Gastrocnemius medialis (tissue), 4 donors: ENCODE results near the gene ITGAV. TPM values are rescaled to one million over a fixed set of nuclear protein-coding genes. Genes with fewer than 3 reads are reported as not detected.
A peak's percentile ranks its signal among the peaks of the same experiment; 100 is the strongest.

Source experiments
- ATAC-seq, 2 donors: fragments of 150-250 bp; one replicate each; pipeline ENCODE4 v1.9.1; 2016
- DNase-seq, 2 donors: peaks; one replicate each; pipeline ENCODE4 v3.0.0-alpha.2; 2019
- H3K27ac ChIP-seq, 4 donors: fragments of 200-600 bp; sonication (generic); 1 replicate in 1 of 4; 2 replicates in 3 of 4; pipeline ENCODE4 v1.5.1; 2016 to 2018; ENCODE audit warnings: mild to moderate bottlenecking in 2 of 4, moderate library complexity in 1 of 4
- H3K27me3 ChIP-seq, 3 donors: fragments of 200-600 bp; sonication (generic) in 2 of 3; 1 replicate in 1 of 3; 2 replicates in 2 of 3; pipeline versions ENCODE4 v1.5.1 to v1.6.0; 2016 to 2019; ENCODE audit warnings: mild to moderate bottlenecking in 1 of 3, moderate library complexity in 1 of 3
- H3K36me3 ChIP-seq, 2 donors: fragments of 200-600 bp; sonication (generic) in 1 of 2; one replicate each; pipeline ENCODE4 v1.5.1; 2017 to 2018
- H3K4me1 ChIP-seq, 2 donors: fragments of 200-600 bp; sonication (generic) in 1 of 2; one replicate each; pipeline ENCODE4 v1.5.1; 2016 to 2017; ENCODE audit warnings: mild to moderate bottlenecking in 2 of 2
- H3K4me3 ChIP-seq, 4 donors: fragments of 200-600 bp; sonication (generic) in 3 of 4; 1 replicate in 1 of 4; 2 replicates in 3 of 4; pipeline ENCODE4 v1.5.1; 2016 to 2019; ENCODE audit warnings: mild to moderate bottlenecking in 2 of 4
- H3K9me3 ChIP-seq, 3 donors: fragments of 200-600 bp; sonication (generic) in 2 of 3; 1 replicate in 1 of 3; 2 replicates in 2 of 3; pipeline ENCODE4 v1.5.1; 2016 to 2019
- POLR2A ChIP-seq, 2 donors: fragments of 450-650 bp; IDR thresholded peaks; one replicate each; pipeline ENCODE4 v1.6.1; 2017; ENCODE audit warnings: antibody characterized with exemption in 2 of 2, mild to moderate bottlenecking in 2 of 2, moderate library complexity in 2 of 2
- in situ Hi-C, 4 donors: fragments of 200-750 bp; cut with MboI; loops; one replicate each; pipeline versions ENCODE4 v1.15.0 to v1.8.0; 2017; ENCODE audit warnings: low sequenced_read_pairs in 4 of 4
- intact Hi-C: fragments of 100-400 bp; cut with DNase I; formaldehyde crosslinking; loops from one replicate; pipeline ENCODE4 v1.15.1; 2023; ENCODE audit warnings: low total_unique reads
- total RNA-seq, 4 donors: library from RNA; depleted of rRNA; stranded (reverse); fragments of >200 nt; gene quantifications; one replicate each; pipeline versions ENCODE4 v1.1.0 to v1.2.3, GENCODE V29; 2016
- TF ChIP-seq, protein P1 (sequence below), 5 experiments: fragments of 450-650 bp in 3 of 5; fragments of 200-600 bp in 2 of 5; sonication (generic) in 2 of 5; IDR thresholded peaks in 4 of 5; conservative IDR thresholded peaks in 1 of 5; 1 replicate in 4 of 5; 2 replicates in 1 of 5; pipeline ENCODE4 v1.5.1; 2016 to 2019; ENCODE audit warnings: antibody characterized with exemption in 5 of 5, mild to moderate bottlenecking in 3 of 5, moderate library complexity in 3 of 5

Gene ITGAV
- total RNA-seq, 4 donors from 2014 or later: 30.0 to 63.1 (median 47.4) TPM

DNA sequence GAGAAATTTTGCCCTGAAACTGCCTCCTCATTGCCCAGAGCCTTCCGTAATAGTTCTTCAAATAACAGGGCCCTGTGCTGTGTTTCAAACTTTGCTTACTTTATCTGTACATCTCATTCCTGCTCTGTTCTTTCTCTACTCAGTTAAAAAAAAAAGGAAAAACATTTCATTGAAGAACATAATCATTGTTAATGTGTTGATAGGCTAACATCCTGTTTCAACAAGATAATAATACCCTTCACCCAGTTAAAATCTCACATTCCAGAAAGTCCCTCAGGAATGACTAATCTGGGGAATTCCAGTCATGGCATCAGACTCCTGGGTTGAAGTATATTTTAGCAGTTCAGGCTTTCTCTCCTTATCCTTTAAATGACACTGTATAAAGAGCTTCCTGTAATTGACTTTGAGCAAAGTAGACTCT lies 45.6 kb upstream of the ITGAV start:
- Histone ChIP-seq H3K27me3 (no peaks in the 10 kb centered on the region), H3K4me1 (peaks cover 0 to 4% of the 10 kb centered on the region in 2 donors), H3K27ac (peak overlapping the region in 2 of 4 donors; percentile 18 to 29), H3K36me3 (no peaks in the 10 kb centered on the region), H3K9me3 (no peaks in the 10 kb centered on the region), H3K4me3 (no peak overlapping the region)
- ATAC-seq: peak; percentile 33 to 58
- intact Hi-C loops (no loop called here), in situ Hi-C loops (no loop called here)
- no peak for TF ChIP-seq POLR2A (IDR thresholded peaks at IDR 0.05)
- TF ChIP-seq, protein P1, sequence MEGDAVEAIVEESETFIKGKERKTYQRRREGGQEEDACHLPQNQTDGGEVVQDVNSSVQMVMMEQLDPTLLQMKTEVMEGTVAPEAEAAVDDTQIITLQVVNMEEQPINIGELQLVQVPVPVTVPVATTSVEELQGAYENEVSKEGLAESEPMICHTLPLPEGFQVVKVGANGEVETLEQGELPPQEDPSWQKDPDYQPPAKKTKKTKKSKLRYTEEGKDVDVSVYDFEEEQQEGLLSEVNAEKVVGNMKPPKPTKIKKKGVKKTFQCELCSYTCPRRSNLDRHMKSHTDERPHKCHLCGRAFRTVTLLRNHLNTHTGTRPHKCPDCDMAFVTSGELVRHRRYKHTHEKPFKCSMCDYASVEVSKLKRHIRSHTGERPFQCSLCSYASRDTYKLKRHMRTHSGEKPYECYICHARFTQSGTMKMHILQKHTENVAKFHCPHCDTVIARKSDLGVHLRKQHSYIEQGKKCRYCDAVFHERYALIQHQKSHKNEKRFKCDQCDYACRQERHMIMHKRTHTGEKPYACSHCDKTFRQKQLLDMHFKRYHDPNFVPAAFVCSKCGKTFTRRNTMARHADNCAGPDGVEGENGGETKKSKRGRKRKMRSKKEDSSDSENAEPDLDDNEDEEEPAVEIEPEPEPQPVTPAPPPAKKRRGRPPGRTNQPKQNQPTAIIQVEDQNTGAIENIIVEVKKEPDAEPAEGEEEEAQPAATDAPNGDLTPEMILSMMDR (IDR thresholded peaks at IDR 0.05 in 4 of 5, conservative IDR thresholded peaks at IDR 0.05 in 1 of 5): no peak
- no peak for DNase-seq

DNA sequence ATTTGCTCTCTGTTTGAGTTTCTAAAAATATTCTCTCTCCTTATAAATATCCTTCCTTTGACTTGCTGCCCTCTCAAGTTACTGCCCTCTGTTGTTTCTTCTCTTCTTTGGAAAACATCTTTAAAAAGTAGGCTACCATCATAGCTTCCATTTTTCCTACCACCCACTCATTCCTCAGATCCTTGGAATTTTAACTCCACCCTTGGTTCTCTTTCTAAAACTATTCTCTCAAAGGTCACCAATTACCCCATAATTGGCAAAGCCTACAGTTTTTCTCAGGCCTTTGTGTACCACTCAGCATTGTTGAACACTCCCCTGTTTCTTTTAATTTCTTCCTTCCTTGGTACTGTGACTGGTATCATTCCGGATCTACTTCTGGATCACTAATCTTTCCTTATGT lies 43.0 kb upstream of the ITGAV start:
- peaks cover 0 to 4% of the 10 kb centered on the region in 2 donors for H3K4me1 ChIP-seq
- H3K27ac ChIP-seq: no peak overlapping the region
- in situ Hi-C loops: no loop called here
- no peak for ATAC-seq
- no peak for TF ChIP-seq POLR2A (IDR thresholded peaks at IDR 0.05)
- TF ChIP-seq, protein P1 (IDR thresholded peaks at IDR 0.05 in 4 of 5, conservative IDR thresholded peaks at IDR 0.05 in 1 of 5): no peak
- H3K4me3 ChIP-seq: no peak overlapping the region
- H3K27me3 ChIP-seq: no peaks in the 10 kb centered on the region
- no peaks in the 10 kb centered on the region for H3K9me3 ChIP-seq
- DNase-seq: no peak
- no peaks in the 10 kb centered on the region for H3K36me3 ChIP-seq
- intact Hi-C loops: no loop called here

DNA sequence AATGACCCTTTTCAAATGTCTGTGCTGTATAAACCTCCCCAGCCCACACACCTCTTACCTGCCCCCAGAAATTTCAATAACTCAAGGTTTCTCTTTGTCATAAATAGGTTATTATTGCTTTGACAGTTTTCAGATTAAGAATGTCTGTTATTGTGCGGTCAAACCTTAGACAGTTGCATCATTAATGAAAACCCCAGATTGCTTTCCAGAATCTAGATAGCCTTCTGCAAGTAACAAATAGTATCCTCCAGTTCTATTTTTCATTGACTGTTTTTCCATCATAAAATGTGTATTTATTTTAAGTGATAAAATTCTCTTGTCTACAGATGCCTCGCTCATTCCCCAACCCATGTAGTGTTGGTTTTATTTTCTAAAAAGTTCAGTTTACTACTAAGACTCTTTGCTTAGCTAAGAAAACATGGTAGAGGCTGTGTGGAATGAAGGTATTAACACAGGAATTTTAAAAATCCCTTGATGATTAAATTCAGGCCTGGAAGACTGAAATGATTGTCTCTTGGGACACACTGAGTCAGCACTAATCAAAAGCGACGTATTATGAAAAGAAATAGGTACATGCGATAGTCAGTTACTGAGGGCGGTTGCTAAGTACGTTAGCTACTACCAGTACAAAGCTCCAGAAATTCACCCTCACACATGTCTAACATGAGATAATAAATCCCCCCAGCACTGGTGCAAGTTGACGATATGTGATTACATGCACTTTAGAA lies 38.4 kb upstream of the ITGAV start:
- H3K27me3 ChIP-seq: no peaks in the 10 kb centered on the region
- H3K4me3 ChIP-seq: no peak overlapping the region
- DNase-seq (no peak), ATAC-seq (no peak)
- no peaks in the 10 kb centered on the region for H3K36me3 ChIP-seq
- H3K4me1 ChIP-seq: no peaks in the 10 kb centered on the region
- in situ Hi-C loops: no loop called here
- no peak for TF ChIP-seq POLR2A (IDR thresholded peaks at IDR 0.05)
- TF ChIP-seq, protein P1 (IDR thresholded peaks at IDR 0.05 in 4 of 5, conservative IDR thresholded peaks at IDR 0.05 in 1 of 5): no peak
- intact Hi-C loops: no loop called here
- no peaks in the 10 kb centered on the region for H3K9me3 ChIP-seq
- no peak overlapping the region for H3K27ac ChIP-seq

DNA sequence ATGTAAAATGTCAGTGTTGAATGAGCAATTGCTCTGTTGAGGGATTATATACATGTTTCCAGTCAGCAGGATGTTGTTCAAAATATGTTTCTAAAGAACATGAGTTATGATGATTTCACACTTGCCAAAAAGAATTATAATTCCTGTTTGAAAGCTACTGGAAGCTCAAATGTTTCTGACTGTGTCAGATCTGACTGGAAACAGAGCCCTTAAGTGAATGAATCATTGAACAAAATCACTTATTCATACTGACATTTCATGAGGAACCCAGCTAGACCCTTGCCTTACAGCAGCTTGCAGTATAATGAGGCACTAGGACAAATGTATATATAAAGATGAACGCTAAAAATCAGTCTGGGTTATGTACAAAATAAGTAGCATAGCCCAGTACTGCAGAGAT lies 35.4 kb upstream of the ITGAV start:
- in situ Hi-C loops: no loop called here
- intact Hi-C loops: no loop called here
- no peak for ATAC-seq
- no peaks in the 10 kb centered on the region for H3K9me3 ChIP-seq
- H3K36me3 ChIP-seq: no peaks in the 10 kb centered on the region
- H3K27me3 ChIP-seq: no peaks in the 10 kb centered on the region
- TF ChIP-seq, protein P1 (IDR thresholded peaks at IDR 0.05 in 4 of 5, conservative IDR thresholded peaks at IDR 0.05 in 1 of 5): no peak
- TF ChIP-seq POLR2A (IDR thresholded peaks at IDR 0.05): no peak
- no peaks in the 10 kb centered on the region for H3K4me1 ChIP-seq
- no peak overlapping the region for H3K27ac ChIP-seq
- no peak for DNase-seq
- H3K4me3 ChIP-seq: no peak overlapping the region
